NB4 (cell line): ENCODE measurements around the gene CCM2L.

ENCODE experiments used
- CTCF ChIP-seq: IDR thresholded peaks from one replicate; pipeline ENCODE4 v1.5.1; 2012; ENCODE audit warnings: low read depth, low read length
- MAX ChIP-seq: IDR thresholded peaks from 2 replicates; pipeline ENCODE4 v1.6.1; 2011; ENCODE audit warnings: low read depth, low read length
- MYC ChIP-seq: IDR thresholded peaks from 2 replicates; pipeline ENCODE4 v1.6.1; 2011; ENCODE audit warnings: low read depth, low read length
- POLR2A ChIP-seq: IDR thresholded peaks from 2 replicates; pipeline ENCODE4 v1.6.1; 2011; ENCODE audit warnings: mild to moderate bottlenecking; ENCODE audit not compliant: insufficient read length; ENCODE audit errors: extremely low read depth

- no peak for TF ChIP-seq CTCF
- no peak for TF ChIP-seq POLR2A
- TF ChIP-seq MAX = no peak
- TF ChIP-seq MYC = no peak
These were observed 3.1 kb downstream of the CCM2L start for GRCh38 chr20:32013326-32013725.
